Psoas muscle (tissue), 8 donors: ENCODE results near the gene SRXN1. TPM values are rescaled to one million over a fixed set of nuclear protein-coding genes. Genes with fewer than 3 reads are reported as not detected.

ENCODE experiments used
- ATAC-seq, 4 donors: fragments of 200-7000 bp; cut with Tn5 transposase; one replicate each; pipeline ENCODE4 v1.9.1; 2020; ENCODE audit warnings: moderate library complexity in 3 of 4, mild to moderate bottlenecking in 2 of 4
- DNase-seq, 2 donors: peaks; one replicate each; pipeline ENCODE4 v3.0.0-alpha.2; 2020
- H3K27ac ChIP-seq: fragments of 200-600 bp; one replicate; pipeline ENCODE4 v1.8.0; 2022
- H3K27me3 ChIP-seq, 3 donors: fragments of 200-600 bp in 1 of 3; one replicate each; pipeline versions ENCODE4 v1.6.1 to v1.8.0; 2013 to 2022; ENCODE audit warnings: low read length in 2 of 3, mild to moderate bottlenecking in 2 of 3, moderate library complexity in 1 of 3; ENCODE audit not compliant: insufficient read depth in 3 of 3
- H3K36me3 ChIP-seq, 2 donors: fragments of 200-600 bp in 1 of 2; one replicate each; pipeline versions ENCODE4 v1.6.1 to v1.8.0; 2013 to 2022; ENCODE audit warnings: low read depth in 1 of 2, mild to moderate bottlenecking in 1 of 2, moderate library complexity in 1 of 2; ENCODE audit not compliant: insufficient read depth in 1 of 2
- H3K4me1 ChIP-seq: fragments of 200-600 bp; one replicate; pipeline ENCODE4 v1.8.0; 2022
- H3K4me3 ChIP-seq: fragments of 200-600 bp; one replicate; pipeline ENCODE4 v1.8.0; 2022; ENCODE audit warnings: mild to moderate bottlenecking
- H3K9me3 ChIP-seq: fragments of 200-600 bp; one replicate; pipeline ENCODE4 v1.8.0; 2022
- CTCF ChIP-seq: fragments of 200-600 bp; IDR thresholded peaks from one replicate; pipeline ENCODE4 v1.8.0; 2022; ENCODE audit warnings: antibody characterized with exemption
- WGBS, 3 donors: extraction: QIAGEN DNeasy Blood & Tissue Kit; methylation state at CpG; one replicate each; pipeline versions ENCODE4 v1.1.6 to v1.1.7; 2013; 5-methylcytosine and 5-hydroxymethylcytosine counted together
- intact Hi-C, 2 donors: fragments of 100-400 bp; cut with DNase I; formaldehyde crosslinking; loops; one replicate each; pipeline versions ENCODE4 v1.11.0 to v1.14.2; 2022
- polyA plus RNA-seq, 3 donors: library from polyadenylated mRNA; stranded (reverse); fragments of 200-250 nt; gene quantifications; one replicate each; pipeline ENCODE4 v1.2.3, GENCODE V29; 2013
- total RNA-seq, 4 donors: library from RNA; stranded (reverse); fragmentation: NEBNext Ultra II Directional in 2 of 4; extraction: Animal tissue kit (Norgen Biotek cat#: 25700) in 2 of 4; gene quantifications; one replicate each; pipeline versions ENCODE4 v1.2.1 to v1.2.4, GENCODE V29; 2021 to 2023
- donor health status: healthy with polysubstance abuse.
- donor health status: DM: no; HTN: no; CAD: no; lungs with moderate emphysema.
- donor health status: Bipolar disorder and iron deficiency.
- donor health status: healthy.
- donor health status: DM: yes; HTN: yes; CAD: no.
- donor health status: DM: no; HTN: no; CAD: no.
- donor health status: DM: no; HTN: no; CAD: no.
- donor health status: DM: yes; HTN: yes; CAD: no.

Gene SRXN1
- total and polyA plus RNA-seq, 7 donors, result 30.7 to 172 (median 69.6) TPM

- no peak overlapping the region for H3K27ac ChIP-seq
- ATAC-seq (no peak), DNase-seq (no peak)
- no peaks in the 10 kb centered on the region for H3K9me3 ChIP-seq
- no peak for TF ChIP-seq CTCF
- peaks cover 11% of the 10 kb centered on the region for H3K4me1 ChIP-seq
- peaks cover 0 to 30% (median 14%) of the 10 kb centered on the region in 3 donors for H3K27me3 ChIP-seq
- H3K4me3 ChIP-seq, result no peak overlapping the region
- H3K36me3 ChIP-seq, result no peaks in the 10 kb centered on the region
- WGBS, 3 donors, result 27 to 33% (median 27%) methylated on average over 2 of the region's 2 CpGs
- intact Hi-C loops, result loop anchor here in 1 of 2 donors (10.0 kb wide), 2 partner anchors 173 to 177 kb away; partner anchors contain the start of gene FAM110A
These were observed 5.2 kb upstream of the SRXN1 start for GRCh38 chr20:658202-658601.

GRCh38 chr20:655726-656624, 3.0 kb upstream of the SRXN1 start:
- 81 to 83% (median 83%) methylated on average over 11 of the region's 11 CpGs for WGBS, 3 donors
- intact Hi-C loops, result loop anchor here in 1 of 2 donors (10.0 kb wide), 2 partner anchors 171 to 179 kb away; partner anchors contain the start of gene FAM110A

GRCh38 chr20:654417-654750, 1.4 kb upstream of the SRXN1 start:
- H3K9me3 ChIP-seq, result no peaks in the 10 kb centered on the region
- peaks cover 11% of the 10 kb centered on the region for H3K4me1 ChIP-seq
- peaks cover 7 to 19% of the 10 kb centered on the region in 2 donors for H3K36me3 ChIP-seq
- ATAC-seq, result no peak
- WGBS, 3 donors, result 92 to 94% (median 93%) methylated on average over 3 of the region's 3 CpGs
- peak overlapping the region; percentile 89 for H3K27ac ChIP-seq
- peaks cover 0 to 3% (median 0%) of the 10 kb centered on the region in 3 donors for H3K27me3 ChIP-seq
- no peak for TF ChIP-seq CTCF
- peak overlapping the region; percentile 85 for H3K4me3 ChIP-seq
- intact Hi-C loops, result loop anchor here (5.0 to 10.0 kb wide), 4 partner anchors 73 to 180 kb away; partner anchors contain the start of gene FAM110A (in 1 of the 2)
- no peak for DNase-seq

More at GRCh38 chr20:655726-656624, 3.0 kb upstream of the SRXN1 start:
- H3K27ac ChIP-seq, result no peak overlapping the region
- no peak for TF ChIP-seq CTCF
- H3K4me3 ChIP-seq, result no peak overlapping the region
- no peaks in the 10 kb centered on the region for H3K9me3 ChIP-seq
- peaks cover 0 to 9% (median 2%) of the 10 kb centered on the region in 3 donors for H3K27me3 ChIP-seq
- H3K36me3 ChIP-seq, result peaks cover 0 to 4% of the 10 kb centered on the region in 2 donors
- no peak for ATAC-seq
- peaks cover 11% of the 10 kb centered on the region for H3K4me1 ChIP-seq
- DNase-seq, result no peak

- H3K9me3 ChIP-seq, result no peaks in the 10 kb centered on the region
- WGBS, 3 donors, result 6 to 22% (median 9%) methylated on average over 26 to 31 of the region's 31 CpGs
- peaks cover 8 to 25% of the 10 kb centered on the region in 2 donors for H3K36me3 ChIP-seq
- intact Hi-C loops, result loop anchor here (5.0 to 10.0 kb wide), 4 partner anchors 73 to 181 kb away; partner anchors contain the start of gene FAM110A (in 1 of the 2)
- H3K4me3 ChIP-seq, result peak overlapping the region; percentile 85
- H3K27me3 ChIP-seq, result peaks cover 0 to 3% (median 0%) of the 10 kb centered on the region in 3 donors
- DNase-seq (no peak), ATAC-seq (peak in 3 of 4 donors; percentile 10 to 24 (median 22))
- no peak for TF ChIP-seq CTCF
- peak overlapping the region; percentile 89 for H3K27ac ChIP-seq
- H3K4me1 ChIP-seq, result peaks cover 11% of the 10 kb centered on the region
These were observed 803 bp upstream of the SRXN1 start for GRCh38 chr20:653590-654416.
